DOHH2 (cell line): ENCODE measurements around the gene GNG4.
"Not testable (repeated sequence)": the region's sequence is repeated elsewhere in the genome, so short reads cannot be mapped to it uniquely, and the experiment has no call there.

Experiments used
- CTCF ChIP-seq: fragments of 200-600 bp; sonication (generic); IDR thresholded peaks from one replicate; pipeline ENCODE4 v1.5.1; 2014; ENCODE audit warnings: antibody characterized with exemption, mild to moderate bottlenecking, low read depth, low read length; ENCODE audit not compliant: poor library complexity, severe bottlenecking
- EZH2phosphoT487 ChIP-seq: fragments of 200-600 bp; sonication (generic); IDR thresholded peaks from 2 replicates; pipeline ENCODE4 v1.6.1; 2017; ENCODE audit warnings: borderline replicate concordance, mild to moderate bottlenecking, antibody characterized with exemption, low read length, moderate library complexity, mixed read lengths

- TF ChIP-seq CTCF, EZH2phosphoT487: not testable (repeated sequence)
Observed at GRCh38 chr1:235546369-235547155, 103.0 kb downstream of the GNG4 start.
